Activated effector memory CD4-positive, alpha-beta T cell treated with anti-CD3 and anti-CD28 coated beads, Interleukin-2, amount 50 U/mL, for 16 hours (primary cell): ENCODE results near the gene USP48.

Experiments used
- DNase-seq: peaks from one replicate; pipeline ENCODE4 v3.0.0-alpha.2; 2020

USP48 gene

DNA sequence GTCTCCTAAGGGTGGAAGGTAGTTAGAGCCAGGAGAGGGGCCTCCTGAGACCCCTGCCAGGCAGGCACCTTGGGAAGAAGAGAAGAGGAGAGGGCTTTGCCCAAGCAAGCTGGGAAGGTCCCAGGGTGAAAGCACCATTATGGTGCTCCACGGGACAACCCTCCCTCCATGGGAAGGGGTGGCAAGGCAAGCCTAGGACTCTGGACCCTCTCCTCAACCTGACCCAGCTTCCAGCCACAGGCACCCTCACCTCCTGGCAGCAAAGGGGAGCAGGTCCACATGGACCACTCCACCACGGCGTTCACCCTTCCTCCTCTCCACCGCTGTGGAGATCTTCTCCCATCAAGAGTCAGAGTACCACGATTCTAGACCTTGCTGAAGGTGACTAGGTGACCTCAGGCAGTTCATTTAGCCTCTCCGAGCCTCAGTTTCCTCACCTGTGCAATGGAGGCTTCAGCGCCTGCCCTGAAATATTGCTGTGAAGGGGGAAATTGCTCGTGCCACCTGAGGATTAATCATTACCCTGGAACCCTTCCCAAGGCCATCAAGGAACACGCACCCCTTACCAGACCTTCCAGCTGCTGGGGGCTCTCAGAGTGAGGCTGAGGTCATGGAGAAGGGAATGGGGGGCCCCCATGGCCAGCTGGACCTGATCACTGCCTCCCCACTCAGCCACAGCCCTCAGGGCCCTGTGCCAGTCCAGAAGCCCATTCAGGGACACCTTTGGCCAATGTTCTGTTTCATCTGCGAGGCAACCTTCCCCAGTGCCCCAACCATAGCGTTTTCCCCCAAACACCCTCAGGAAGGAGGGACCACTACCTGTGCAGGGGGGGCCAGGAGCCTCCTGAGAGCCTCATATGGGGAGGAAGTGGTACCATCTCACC lies 115.4 kb downstream of the USP48 start:
- peak; percentile 50 for DNase-seq

DNA sequence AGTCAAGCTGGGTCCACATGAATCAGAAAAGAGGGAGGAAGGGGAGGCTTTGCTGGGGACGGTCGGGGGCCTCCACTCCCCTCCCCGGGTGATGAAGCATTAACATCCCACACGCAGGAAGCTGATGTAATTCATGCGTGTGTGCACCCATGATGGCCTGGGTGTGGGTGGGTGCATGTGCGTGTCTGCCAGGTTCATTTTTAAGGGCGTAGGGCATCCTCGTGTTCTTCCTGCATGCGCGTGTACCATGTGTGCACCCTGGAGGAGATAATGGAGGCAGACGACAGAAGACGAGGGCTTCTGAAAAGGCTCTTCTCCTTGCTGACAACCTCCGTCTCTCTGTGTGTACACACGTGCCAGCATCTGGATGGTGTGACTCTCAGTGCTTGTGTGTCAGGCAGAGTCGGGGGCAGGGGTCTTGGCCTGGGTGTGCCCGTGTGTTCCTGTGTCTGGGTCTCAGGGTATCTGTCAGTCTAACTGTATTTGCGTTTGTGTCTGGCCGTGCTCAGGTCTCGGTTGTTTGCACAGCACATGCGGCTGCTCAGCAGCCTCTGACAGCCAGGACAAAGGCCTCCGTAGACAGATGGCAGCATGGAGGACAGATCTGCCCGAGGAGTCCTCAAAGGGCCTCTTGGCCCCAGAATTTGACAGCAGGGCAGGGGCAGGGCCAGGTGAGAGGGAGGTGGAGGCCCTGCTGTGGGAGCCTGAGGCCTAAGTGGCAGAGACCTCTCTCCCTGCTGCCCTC lies 116.2 kb downstream of the USP48 start:
- peak; percentile 61 for DNase-seq

DNA sequence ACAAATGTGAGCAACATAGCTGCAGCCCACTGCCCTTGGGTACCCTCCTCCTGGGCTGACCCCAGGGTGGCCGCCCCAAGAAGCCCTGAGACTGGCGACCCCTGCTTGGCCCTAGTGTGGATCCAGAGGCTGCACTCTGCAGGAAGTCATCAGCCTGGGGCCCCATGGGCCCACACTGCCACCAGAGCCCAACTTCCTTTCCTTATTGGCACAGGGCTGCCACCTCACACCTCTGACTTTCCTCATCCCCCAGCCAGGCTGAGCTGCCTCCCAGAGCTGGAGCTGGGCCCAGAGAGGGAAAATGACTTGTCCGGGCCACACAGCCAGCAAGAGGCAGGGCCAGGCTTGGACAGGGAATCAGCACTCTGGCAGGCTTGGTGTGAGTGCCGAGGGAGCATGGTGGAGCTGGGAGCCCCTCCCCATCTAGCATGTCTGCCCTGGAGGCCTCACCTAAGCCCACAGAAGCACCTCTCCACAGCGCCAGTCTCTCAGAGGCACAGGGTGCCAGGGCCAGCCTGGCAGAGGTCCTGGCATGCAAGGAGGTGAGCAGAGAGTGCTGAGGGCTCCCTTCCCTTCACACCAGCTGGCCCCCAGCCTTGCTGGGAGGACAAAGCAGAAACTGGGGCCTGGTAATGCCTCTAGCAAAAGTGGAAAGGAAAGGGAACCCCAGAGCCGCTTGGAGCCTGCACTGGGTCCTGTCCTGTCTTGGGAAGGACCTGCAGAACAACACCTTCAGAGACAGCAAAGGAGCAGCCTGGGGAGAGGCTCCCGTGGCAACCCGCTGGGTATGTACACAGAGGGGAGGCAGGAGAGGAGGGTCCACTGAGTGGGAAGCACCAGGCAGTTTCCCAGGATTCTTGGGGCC lies 117.0 kb downstream of the USP48 start:
- DNase-seq = peak; percentile 50

DNA sequence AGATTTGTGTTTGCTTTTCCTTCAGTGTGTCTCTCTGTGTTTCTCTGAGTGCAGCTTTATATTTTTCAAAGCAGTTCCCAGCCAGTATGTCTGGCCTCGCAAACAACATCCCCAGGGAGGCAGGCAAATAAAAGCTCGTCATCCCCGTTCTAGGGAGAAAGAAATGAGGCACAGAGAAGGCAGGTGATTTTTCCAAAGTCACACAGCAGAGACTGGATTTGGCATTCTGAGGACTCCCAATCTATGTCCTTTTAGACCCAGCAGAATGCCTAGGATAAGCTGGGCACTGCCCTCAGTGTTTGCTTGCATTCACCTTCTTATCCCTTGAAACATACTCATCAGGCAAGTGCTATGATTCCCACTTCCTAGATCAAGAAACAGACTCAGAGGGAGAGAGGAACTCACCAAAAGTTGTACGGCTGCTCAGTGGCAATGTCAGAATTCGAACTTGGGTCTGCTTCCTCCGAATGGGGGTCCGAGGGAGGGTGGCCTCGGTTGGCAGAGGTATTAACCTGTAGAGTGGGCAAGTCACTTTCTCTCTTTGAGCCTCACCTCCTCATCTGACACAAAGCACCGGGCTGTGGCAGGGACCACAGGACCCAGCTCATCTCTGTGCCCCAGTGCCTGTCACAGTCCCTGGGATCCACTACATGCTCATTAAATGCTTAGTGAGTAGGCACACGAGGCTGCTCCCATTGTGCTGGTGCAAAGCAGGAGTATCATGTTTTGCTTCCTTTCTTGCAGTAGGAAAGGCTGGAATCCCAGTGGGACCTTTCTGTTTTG lies 118.0 kb downstream of the USP48 start:
- peak; percentile 33 for DNase-seq

DNA sequence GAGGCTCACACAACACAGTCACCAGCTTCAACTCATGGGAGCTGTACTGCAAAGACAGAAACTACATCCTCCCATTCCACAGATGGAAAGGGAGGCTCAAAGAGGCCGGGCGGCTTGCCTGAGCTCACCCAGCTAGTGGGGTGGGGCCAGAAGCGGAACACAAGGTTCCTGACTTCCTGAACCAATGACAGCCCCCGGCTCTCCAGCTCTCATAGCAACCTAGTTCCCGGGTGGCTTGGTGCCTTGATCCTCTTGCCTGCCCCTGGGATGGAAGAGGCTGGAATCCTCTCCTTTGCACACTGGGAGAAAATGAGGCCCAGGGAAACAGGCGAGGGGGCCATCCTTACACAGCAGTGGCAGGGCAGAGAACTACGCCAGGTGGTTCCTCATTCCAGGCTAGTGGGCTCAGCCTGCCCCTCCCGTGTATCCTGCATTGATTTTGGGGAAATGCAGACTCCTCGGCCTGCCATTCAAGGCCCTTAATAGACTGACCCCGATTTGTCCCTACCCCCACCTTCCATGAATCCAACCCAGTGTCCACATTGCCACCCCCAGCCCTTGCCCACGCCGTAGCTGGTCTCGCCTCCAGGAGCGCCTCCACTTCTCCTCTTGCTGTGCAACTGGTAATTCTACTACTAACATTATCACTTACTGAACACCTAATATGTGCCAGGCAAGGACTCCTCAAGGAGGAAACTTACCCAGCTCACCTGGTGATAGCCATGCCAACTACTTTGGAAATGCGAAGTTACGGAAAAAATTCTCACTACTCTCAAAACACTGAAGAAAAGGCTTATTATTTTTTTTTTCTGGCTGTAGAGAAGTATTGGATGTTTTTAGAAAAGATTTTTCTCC lies 118.8 kb downstream of the USP48 start:
- DNase-seq = peak; percentile 54

DNA sequence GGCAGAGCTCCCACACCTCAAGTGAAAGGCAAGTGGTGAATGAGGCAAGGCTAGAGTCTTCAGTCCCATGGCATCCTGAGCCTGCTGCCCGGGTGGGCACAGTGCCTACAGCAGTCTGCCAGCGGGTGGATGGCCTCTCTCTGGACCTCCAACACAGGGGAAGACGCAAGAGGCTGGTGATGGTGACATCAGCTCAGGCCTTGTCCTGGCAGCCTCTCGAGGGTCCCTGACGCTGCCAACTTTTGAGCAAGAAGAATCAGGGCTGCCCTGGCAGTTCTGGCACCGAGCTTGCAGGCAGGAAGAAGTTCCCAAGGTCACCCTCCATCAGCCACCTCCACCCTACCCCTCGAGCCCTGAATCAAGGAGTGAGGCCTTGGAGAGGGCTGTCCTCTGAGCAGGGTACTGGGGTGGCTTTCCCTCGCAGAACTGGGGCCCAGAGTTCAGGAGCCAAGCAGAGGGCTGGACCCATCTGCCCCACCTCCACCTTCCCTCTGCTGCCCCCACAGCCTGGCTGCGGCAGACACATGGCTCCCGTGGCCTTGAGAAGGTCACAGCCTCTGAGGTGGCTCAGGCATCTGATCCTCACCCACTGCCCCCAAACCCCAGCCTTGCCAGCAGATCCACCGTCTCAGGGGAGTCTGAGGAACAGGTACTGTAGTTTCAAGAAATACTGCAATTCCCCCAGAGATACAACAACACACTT lies 119.5 kb downstream of the USP48 start:
- peak; percentile 50 for DNase-seq

DNA sequence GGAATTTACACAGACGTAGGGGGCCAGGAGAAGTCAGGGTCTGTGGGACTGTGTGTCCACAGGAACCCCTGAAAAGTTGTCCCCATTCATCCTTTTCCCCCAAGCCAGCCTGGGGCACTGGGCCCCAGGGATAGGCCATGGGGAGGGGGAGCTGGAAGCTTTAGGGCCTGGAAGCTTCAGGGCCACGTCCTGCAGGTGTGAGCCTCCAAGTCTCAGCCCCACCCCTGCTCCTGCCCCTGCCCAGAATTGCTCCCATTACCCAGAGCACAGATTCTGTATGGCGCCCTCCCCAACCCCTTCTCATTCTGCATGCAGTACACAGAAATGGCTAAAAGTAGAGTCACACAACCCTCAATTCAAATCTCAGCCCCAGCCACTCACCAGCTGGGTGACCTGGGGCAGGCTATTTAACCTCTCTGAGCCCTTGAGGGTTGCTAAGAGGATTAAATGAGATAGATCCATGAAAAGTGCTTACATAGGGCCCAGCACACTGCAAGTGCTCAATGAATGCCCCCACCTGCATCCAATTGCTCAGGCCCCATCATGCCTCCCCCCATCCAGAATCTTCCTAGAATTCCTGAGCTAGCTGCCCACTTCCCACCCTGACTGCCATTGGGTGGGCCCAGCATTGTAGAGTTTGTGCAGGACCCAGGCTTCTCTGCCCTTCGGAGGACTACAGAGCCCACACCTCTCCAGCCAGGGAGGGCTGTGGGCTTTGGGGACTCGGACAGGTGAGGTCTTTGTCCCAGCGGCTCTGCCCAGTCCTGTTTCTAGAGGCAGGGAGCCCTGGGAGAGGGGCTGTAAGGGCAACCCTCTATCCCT lies 120.3 kb downstream of the USP48 start:
- peak; percentile 4 for DNase-seq

DNA sequence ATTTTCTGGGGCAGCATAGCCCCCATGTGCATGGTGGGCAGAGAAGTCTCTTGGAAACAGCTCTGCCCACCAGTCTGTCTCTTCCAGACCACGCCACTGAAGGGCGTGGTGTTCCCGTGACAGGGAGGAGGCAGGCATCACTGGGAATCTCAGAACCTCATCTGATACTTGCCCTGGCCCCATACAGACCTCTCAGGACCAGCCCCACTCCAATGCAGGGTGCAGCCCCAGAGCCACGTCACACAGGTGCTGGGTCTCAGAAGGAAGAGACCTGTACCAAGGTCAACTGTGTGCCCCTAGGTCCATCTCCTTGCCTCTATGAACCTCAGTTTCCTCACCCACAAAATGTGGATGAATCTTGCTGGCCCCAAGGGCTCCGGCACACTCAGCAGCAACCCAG lies 121.1 kb downstream of the USP48 start:
- DNase-seq = peak; percentile 56

DNA sequence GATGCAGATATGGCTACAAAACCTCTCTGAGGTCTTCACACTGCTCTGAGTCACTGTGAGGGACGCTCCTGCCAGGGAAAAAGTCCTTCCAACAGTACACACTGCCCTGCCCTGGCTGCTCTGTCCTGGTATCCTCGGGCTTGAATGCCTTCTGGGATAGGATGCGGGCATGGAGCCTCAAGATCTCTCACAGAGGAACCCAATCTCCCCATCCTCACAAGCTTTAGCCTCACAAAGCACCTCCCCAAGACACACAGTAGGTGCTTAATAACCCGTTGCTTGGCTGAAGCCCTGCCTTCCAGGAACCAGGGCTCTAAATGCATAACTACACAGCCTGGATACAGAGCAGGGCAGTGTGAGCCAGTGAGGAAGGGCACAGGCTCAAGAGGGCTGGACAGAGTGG lies 123.0 kb downstream of the USP48 start:
- no peak for DNase-seq

DNA sequence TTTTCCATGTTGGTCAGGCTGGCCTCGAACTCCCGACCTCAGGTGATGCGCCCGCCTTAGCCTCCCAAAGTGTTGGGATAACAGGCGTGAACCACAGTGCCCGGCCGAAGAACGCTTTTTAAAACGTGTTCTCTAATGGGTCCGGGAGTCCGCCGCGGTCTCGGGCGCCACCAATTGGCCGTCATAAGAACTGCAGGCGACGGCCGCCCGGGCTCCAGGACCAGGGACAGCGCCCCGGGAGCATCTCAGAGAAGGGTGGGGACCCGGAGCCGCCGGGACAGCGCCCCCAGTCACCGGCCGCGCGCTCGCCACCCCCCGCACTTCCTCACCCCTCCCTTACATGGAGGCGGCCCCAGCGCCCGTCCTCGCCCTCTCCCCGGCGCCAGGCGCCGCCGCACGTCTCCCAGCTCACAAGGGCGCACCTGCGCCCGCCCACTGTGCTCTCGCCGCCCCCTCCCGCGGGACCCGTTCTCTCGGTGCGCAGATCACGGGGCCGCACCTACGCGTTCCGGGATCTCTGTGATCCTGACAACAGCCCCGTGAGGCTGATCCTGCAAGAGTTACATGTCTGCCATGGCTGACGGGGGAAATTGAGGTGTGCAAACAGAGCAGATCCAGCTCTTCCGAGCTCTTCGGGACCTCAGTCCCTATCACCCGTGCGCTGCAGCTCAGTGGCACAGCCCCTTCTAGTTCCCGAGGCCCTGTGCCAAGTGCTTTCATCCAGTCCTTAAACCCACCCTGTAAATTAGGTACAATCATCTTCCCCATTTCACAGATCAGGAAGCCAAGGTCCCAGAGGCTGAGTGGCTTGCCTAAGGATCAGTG lies 123.6 kb downstream of the USP48 start:
- DNase-seq = peak; percentile 93

DNA sequence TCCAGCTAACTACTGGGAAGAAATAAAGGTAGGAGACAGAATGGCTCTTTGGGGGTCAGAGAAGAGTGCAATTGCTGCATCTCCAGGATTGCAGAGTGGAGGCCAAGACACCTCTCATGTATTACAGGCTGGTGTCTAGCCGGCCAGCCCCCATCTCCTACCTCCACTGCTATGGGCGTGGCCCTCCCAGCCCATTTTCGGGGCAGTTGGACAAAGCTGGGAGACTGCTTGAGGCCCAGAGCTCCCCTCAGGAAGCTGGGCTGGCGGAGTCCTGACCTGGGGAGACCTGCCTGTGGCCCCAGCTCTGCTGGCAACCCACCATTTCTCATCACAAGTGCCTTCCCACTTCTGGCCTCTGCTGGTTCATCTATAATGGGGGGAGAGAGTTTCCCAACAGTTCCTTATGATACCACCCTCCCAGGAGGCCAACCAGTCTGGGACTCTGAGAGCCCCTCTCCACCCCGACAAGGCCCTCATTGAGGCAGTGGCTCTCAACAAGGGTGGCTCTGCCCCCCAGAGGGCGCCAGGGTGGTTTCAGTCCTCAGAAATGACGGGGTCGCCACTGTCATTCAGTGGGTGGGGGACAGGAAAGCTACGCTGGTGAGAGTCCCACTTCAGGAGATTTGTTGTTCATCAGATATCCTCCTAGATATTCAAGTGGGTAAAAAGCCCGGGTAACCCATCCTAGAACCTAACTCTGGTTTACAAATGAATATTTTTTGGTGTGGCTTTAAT lies 125.3 kb downstream of the USP48 start:
- DNase-seq = no peak

DNA sequence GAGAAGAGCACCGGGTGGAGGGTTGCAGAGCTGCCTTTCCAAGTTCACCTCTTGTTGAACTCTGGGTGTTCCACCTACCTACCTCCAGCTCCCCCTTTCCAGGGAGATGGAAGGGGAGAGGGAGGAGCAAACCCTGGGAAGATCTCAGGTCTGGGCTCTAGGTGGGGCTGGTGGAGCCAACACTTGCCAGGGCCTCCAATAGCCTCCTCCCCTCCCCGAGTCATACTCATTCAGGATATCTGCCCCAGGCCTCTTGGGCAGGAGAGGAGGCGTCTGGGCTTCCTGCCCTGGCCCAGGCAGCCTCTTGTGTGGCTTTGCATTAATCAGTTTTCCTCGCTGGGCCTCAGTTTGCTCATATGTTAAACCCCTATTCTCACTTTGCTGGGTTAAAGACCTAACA lies 127.2 kb downstream of the USP48 start:
- no peak for DNase-seq

DNA sequence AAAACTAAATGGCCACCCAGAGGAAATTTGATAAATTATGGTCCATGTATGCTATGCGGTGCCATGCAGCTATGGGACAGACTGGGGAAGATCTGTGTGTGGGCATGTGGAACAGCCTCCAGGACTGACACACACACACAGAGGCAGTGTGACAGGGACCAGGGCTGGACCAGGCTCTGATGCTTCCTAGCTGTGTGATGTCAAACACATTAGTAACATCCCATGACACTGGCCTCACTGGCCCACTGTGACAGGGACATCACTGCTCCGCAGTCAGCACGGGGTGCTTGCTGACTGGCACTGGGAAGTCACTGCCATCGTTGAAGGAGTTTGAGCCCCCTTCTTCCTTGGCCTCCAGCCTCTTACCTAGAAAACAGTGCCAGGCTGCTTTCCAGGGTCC lies 127.7 kb downstream of the USP48 start:
- no peak for DNase-seq

DNA sequence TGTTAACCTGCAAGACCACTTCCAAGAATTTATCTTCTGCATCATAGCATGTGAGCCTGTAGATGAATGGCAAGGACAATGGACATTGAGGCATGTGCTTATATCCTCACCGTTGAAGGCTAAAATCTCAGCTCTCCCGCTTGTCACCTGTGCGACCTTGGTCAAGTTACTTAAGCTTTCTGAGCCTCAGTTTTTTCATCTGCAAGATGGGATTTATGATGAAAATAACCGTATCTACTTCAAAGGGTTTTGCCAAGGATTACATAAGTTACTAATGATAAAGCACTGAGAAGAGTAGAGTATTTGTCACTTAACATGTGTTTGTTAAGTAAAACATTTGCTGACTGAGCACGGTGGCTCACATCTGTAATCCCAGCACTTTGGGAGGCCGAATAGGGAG lies 128.7 kb downstream of the USP48 start:
- no peak for DNase-seq

DNA sequence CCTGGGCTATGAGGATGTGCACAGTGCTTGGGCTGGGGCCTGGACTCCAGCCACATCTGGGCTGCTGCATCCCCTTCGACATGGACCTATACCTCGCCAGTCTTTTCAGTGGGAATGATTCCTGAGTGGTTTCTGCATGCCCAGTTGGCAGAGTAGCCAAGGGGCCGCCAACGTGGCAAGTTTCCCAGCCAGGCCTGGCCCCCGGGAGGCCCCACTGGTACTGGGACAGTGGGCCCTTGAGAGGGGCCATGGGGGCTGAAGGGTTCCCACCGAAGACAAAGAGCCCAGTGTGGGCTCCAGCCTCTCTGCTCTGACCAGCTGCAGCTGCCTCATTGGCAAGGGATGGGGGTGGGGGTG lies 129.2 kb downstream of the USP48 start:
- DNase-seq = no peak

DNA sequence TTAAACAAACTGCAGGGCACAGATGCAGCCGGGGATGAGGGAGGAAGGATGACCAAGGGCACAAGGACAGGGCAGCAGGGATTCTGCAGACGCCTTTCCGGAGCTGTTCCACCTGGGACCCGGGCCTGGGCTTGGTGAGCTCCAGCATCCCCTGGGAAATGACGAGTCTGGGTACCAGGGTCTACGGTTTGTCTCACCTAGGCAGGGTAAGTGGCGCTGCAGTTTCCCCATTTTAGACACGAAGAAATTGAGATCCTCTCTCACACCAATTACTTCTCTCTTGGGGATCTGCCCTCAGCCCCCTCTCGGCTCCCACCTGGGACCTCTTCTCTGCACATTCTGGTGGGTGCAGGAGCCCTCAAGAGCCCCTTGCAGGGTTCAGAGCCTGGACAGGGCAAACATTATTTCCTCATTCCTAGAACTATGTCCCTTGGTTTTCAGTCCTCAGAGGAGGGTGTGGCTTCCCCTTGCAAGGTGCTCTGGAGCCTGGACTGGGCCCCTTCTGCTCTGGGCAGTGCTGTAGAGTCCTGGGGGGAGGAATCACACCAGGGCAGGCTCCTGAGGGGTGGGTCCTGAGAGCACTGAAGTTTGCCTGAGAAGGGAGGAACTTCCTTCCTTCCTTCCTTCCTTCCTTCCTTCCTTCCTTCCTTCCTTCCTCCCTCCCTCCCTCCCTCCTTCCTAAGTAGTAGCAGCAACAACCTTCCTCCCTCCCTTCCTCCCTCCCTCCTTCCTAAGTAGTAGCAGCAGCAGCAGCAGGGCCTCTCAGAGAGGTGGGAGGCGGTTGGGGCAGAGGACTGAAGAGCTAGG lies 129.8 kb downstream of the USP48 start:
- no peak for DNase-seq
